Hematopoietic multipotent progenitor cell treated with erythropoietin and hydrocortisone succinate and interleukin-3 and kit ligand, for 4 days (in vitro differentiated cells): ENCODE measurements around the gene KEAP1.

Source experiments
- DNase-seq: peaks from one replicate; pipeline ENCODE4 v3.0.0-alpha.2; 2015

Gene KEAP1

GRCh38 chr19:10442698-10443097 lies 60.5 kb downstream of the KEAP1 start:
- DNase-seq = no peak

- DNase-seq = no peak
Observed at GRCh38 chr19:10439588-10439987, 63.6 kb downstream of the KEAP1 start.
